H1 (cell line): ENCODE data around the gene CEND1. TPM values are rescaled to one million over a fixed set of nuclear protein-coding genes. Genes with fewer than 3 reads are reported as not detected.

Experiments
- CTCF ChIA-PET: fragments of 300-600 bp; sonication (Branson Sonifier 250); formaldehyde crosslinking; loops from one replicate; lab custom pipeline; 2021; ENCODE audit not compliant: partially characterized antibody; lab: Charles Lee
- POLR2A ChIA-PET: fragments of 300-600 bp; sonication (Branson Sonifier 250); formaldehyde crosslinking; loops from one replicate; lab custom pipeline; 2021; ENCODE audit warnings: inconsistent platforms; ENCODE audit not compliant: partially characterized antibody; lab: Charles Lee
- DNase-seq, 2 experiments: peaks; one replicate each; pipeline versions ENCODE4 v3.0.0 to v3.0.0-alpha.2; 2010 to 2022; ENCODE audit warnings: low spot score in 2 of 2, low read depth in 1 of 2, mixed read lengths in 1 of 2
- FAIRE-seq: peaks from 2 replicates; lab custom pipeline; 2011; peaks lifted over from hg19 to GRCh38; lab: Jason Lieb, UNC
- H2AFZ ChIP-seq: 2 replicates; pipeline ENCODE4 v1.8.1; 2012; ENCODE audit warnings: low read length, inconsistent platforms
- H2AK5ac ChIP-seq: 2 replicates; pipeline ENCODE4 v1.6.1; 2013; ENCODE audit warnings: low read depth, low read length
- H2BK120ac ChIP-seq: replicated peaks from 2 replicates; pipeline ENCODE3; 2013; ENCODE audit warnings: low read depth, low read length, inconsistent platforms
- H2BK12ac ChIP-seq: 2 replicates; pipeline ENCODE4 v1.6.1; 2013; ENCODE audit warnings: low read depth, low read length
- H2BK15ac ChIP-seq: 2 replicates; pipeline ENCODE4 v1.6.1; 2013; ENCODE audit warnings: low read length
- H2BK20ac ChIP-seq: 2 replicates; pipeline ENCODE4 v1.6.1; 2013; ENCODE audit warnings: low read length
- H2BK5ac ChIP-seq: 2 replicates; pipeline ENCODE4 v1.6.1; 2013; ENCODE audit warnings: low read depth, low read length
- H3K14ac ChIP-seq: 2 replicates; pipeline ENCODE4 v1.6.1; 2013; ENCODE audit warnings: inconsistent platforms; ENCODE audit not compliant: insufficient read length
- H3K18ac ChIP-seq: 2 replicates; pipeline ENCODE4 v1.6.1; 2013; ENCODE audit warnings: low read length; ENCODE audit errors: extremely low read depth
- H3K23ac ChIP-seq: 2 replicates; pipeline ENCODE4 v1.6.1; 2013; ENCODE audit warnings: inconsistent platforms; ENCODE audit not compliant: insufficient read length
- H3K23me2 ChIP-seq: 2 replicates; pipeline ENCODE4 v1.6.1; 2013; ENCODE audit warnings: low read depth, low read length
- H3K27ac ChIP-seq: 2 replicates; pipeline ENCODE4 v1.6.1; 2011; ENCODE audit warnings: low read depth, low read length, inconsistent platforms
- H3K27me3 ChIP-seq, 4 experiments: replicated peaks in 1 of 4; 1 replicate in 1 of 4; 2 replicates in 3 of 4; pipeline versions ENCODE4 v1.6.1 to v1.8.1; 2011 to 2013; ENCODE audit warnings: low read length in 3 of 4, mild to moderate bottlenecking in 3 of 4, inconsistent platforms in 2 of 4, mixed read lengths in 2 of 4, moderate library complexity in 1 of 4; ENCODE audit not compliant: control insufficient read depth in 3 of 4, insufficient read depth in 3 of 4; ENCODE audit errors: extremely low read depth in 1 of 4
- H3K36me3 ChIP-seq, 4 experiments: 2 replicates each; pipeline versions ENCODE4 v1.6.1 to v1.8.1; 2011 to 2013; ENCODE audit warnings: mild to moderate bottlenecking in 4 of 4, low read length in 3 of 4, moderate library complexity in 2 of 4, control low read depth in 1 of 4, inconsistent platforms in 1 of 4; ENCODE audit not compliant: insufficient read depth in 4 of 4, control insufficient read depth in 2 of 4
- H3K4ac ChIP-seq: replicated peaks from 2 replicates; pipeline ENCODE3; 2013; ENCODE audit warnings: low read length, low read depth, mixed read lengths, inconsistent platforms; ENCODE audit not compliant: insufficient read length
- H3K4me1 ChIP-seq, 4 experiments: replicated peaks in 1 of 4; 1 replicate in 1 of 4; 2 replicates in 3 of 4; pipeline versions ENCODE4 v1.6.1 to v1.8.1; 2011 to 2013; ENCODE audit warnings: low read length in 3 of 4, inconsistent platforms in 2 of 4, mixed read lengths in 1 of 4; ENCODE audit not compliant: insufficient read depth in 4 of 4, control insufficient read depth in 3 of 4
- H3K4me2 ChIP-seq, 2 experiments: 2 replicates each; pipeline versions ENCODE4 v1.6.1 to v1.8.1; 2011 to 2013; ENCODE audit warnings: low read depth in 2 of 2, low read length in 2 of 2, control low read depth in 1 of 2, inconsistent platforms in 1 of 2, mild to moderate bottlenecking in 1 of 2; ENCODE audit not compliant: insufficient read depth in 1 of 2
- H3K4me3 ChIP-seq, 4 experiments: fragments of 200-600, 300-600 bp in 1 of 4; sonication (generic), shearing (Covaris generic), sonication (Bioruptor Twin) in 1 of 4; 2 replicates each; pipeline versions ENCODE4 v1.5.1 to v1.8.1; 2011 to 2016; ENCODE audit warnings: low read length in 4 of 4, low read depth in 3 of 4, control low read depth in 2 of 4, inconsistent platforms in 2 of 4, mild to moderate bottlenecking in 2 of 4, mixed read lengths in 1 of 4, moderate library complexity in 1 of 4; ENCODE audit not compliant: insufficient read depth in 2 of 4; ENCODE audit errors: extremely low read depth in 1 of 4
- H3K56ac ChIP-seq: replicated peaks from 2 replicates; pipeline ENCODE3; 2013; ENCODE audit warnings: low read depth, mild to moderate bottlenecking, mixed read lengths, low read length, inconsistent platforms; ENCODE audit not compliant: insufficient read length
- H3K79me1 ChIP-seq: 2 replicates; pipeline ENCODE4 v1.6.1; 2013; ENCODE audit warnings: low read depth, low read length, control low read depth
- H3K79me2 ChIP-seq, 2 experiments: 2 replicates each; pipeline versions ENCODE4 v1.6.1 to v1.8.1; 2012 to 2013; ENCODE audit warnings: low read length in 2 of 2, mild to moderate bottlenecking in 2 of 2, inconsistent platforms in 1 of 2; ENCODE audit not compliant: insufficient read depth in 2 of 2, control insufficient read depth in 1 of 2
- H3K9ac ChIP-seq, 4 experiments: replicated peaks in 1 of 4; 1 replicate in 1 of 4; 2 replicates in 3 of 4; pipeline versions ENCODE4 v1.6.1 to v1.8.1; 2011 to 2013; ENCODE audit warnings: low read depth in 3 of 4, low read length in 3 of 4, control low read depth in 2 of 4, mild to moderate bottlenecking in 2 of 4, moderate library complexity in 2 of 4, inconsistent platforms in 1 of 4; ENCODE audit errors: extremely low read depth in 1 of 4
- H3K9me3 ChIP-seq, 2 experiments: 2 replicates each; pipeline versions ENCODE4 v1.6.1 to v1.8.1; 2012 to 2013; ENCODE audit warnings: mild to moderate bottlenecking in 2 of 2, moderate library complexity in 2 of 2, control low read depth in 1 of 2, inconsistent platforms in 1 of 2, low read depth in 1 of 2, low read length in 1 of 2, mixed read lengths in 1 of 2; ENCODE audit not compliant: insufficient read depth in 2 of 2
- H4K20me1 ChIP-seq, 2 experiments: replicated peaks in 1 of 2; 2 replicates each; pipeline versions ENCODE3 to v1.8.1; 2011 to 2013; ENCODE audit warnings: inconsistent platforms in 2 of 2, low read length in 2 of 2, mild to moderate bottlenecking in 1 of 2; ENCODE audit not compliant: insufficient read depth in 2 of 2, control insufficient read depth in 1 of 2
- H4K5ac ChIP-seq: 2 replicates; pipeline ENCODE4 v1.6.1; 2013; ENCODE audit warnings: low read length, low read depth, mixed read lengths, inconsistent platforms; ENCODE audit not compliant: insufficient read length
- H4K8ac ChIP-seq: 2 replicates; pipeline ENCODE4 v1.8.0; 2013; ENCODE audit warnings: mild to moderate bottlenecking, moderate library complexity, low read length, inconsistent platforms; ENCODE audit not compliant: insufficient read depth; ENCODE audit errors: extremely low read depth
- H4K91ac ChIP-seq: replicated peaks from 2 replicates; pipeline ENCODE3; 2013; ENCODE audit warnings: low read length, mixed read lengths, inconsistent platforms; ENCODE audit not compliant: insufficient read length
- CTCF ChIP-seq, 3 experiments: IDR thresholded peaks; 1 replicate in 2 of 3; 2 replicates in 1 of 3; pipeline versions ENCODE4 v1.5.1 to v1.6.1; 2011; ENCODE audit warnings: low read length in 3 of 3, mild to moderate bottlenecking in 3 of 3, inconsistent platforms in 2 of 3, low read depth in 1 of 3, moderate library complexity in 1 of 3; ENCODE audit not compliant: insufficient read depth in 1 of 3; ENCODE audit errors: control extremely low read depth in 1 of 3
- MAX ChIP-seq: IDR thresholded peaks from 2 replicates; pipeline ENCODE4 v1.6.1; 2012; ENCODE audit warnings: inconsistent platforms
- RAD21 ChIP-seq, 2 experiments: IDR thresholded peaks in 1 of 2; conservative IDR thresholded peaks in 1 of 2; 2 replicates each; pipeline ENCODE4 v1.6.1; 2011; ENCODE audit warnings: low read depth in 2 of 2, low read length in 2 of 2, improper control_type of control experiment in 1 of 2, inconsistent platforms in 1 of 2, mild to moderate bottlenecking in 1 of 2, moderate library complexity in 1 of 2
- SRF ChIP-seq: IDR thresholded peaks from 2 replicates; pipeline ENCODE4 v1.6.1; 2011; ENCODE audit warnings: mild to moderate bottlenecking, low read depth, low read length, moderate library complexity
- TAF1 ChIP-seq: IDR thresholded peaks from 2 replicates; pipeline ENCODE4 v1.6.1; 2011; ENCODE audit warnings: mild to moderate bottlenecking, low read depth, low read length
- WGBS, 2 experiments: shearing (Covaris generic) in 1 of 2; methylation state at CpG; one replicate each; pipeline versions ENCODE4 v1.1.6 to v1.1.7; 2013 to 2015; ENCODE audit warnings: low lambda C conversion rate in 2 of 2, mixed read lengths in 2 of 2, inconsistent platforms in 1 of 2, low coverage in 1 of 2, missing lambda C conversion rate in 1 of 2; ENCODE audit not compliant: insufficient replicate concordance in 2 of 2, insufficient coverage in 1 of 2, insufficient read length in 1 of 2; ENCODE audit errors: extremely low coverage in 1 of 2, missing lambda C conversion rate in 1 of 2; 5-methylcytosine and 5-hydroxymethylcytosine counted together
- polyA plus RNA-seq, 7 experiments: library from polyadenylated mRNA; depleted of rRNA in 3 of 7; stranded (reverse) in 5 of 7; unstranded in 2 of 7; fragments of >200 nt in 5 of 7; fragments of 200-250 nt in 2 of 7; gene quantifications; 1 replicate in 5 of 7; 2 replicates in 1 of 7; 4 replicates in 1 of 7; pipeline versions ENCODE4 v1.2.1 to v1.2.3, GENCODE V29; 2011 to 2013; ENCODE audit warnings: missing spikeins in 2 of 7, mixed read lengths in 2 of 7
- total RNA-seq: library from RNA; stranded (reverse); fragmentation: NEBNext Ultra II Directional; extraction: Animal tissue kit (Norgen Biotek cat#: 25700); gene quantifications from 2 replicates; pipeline ENCODE4 v1.2.1, GENCODE V29; 2021

Gene CEND1
- total and polyA plus RNA-seq, 2 of the 8 experiments (the other 6 are each of a cell fraction or from before 2014, with no cell fraction given): 0.82 to 5.0 TPM

- POLR2A ChIA-PET: interaction anchor here (0.9 to 35.3 kb wide), 12 partner anchors 4 to 312 kb away, joined by 3 to 636 read pairs (median 5); partner anchors contain the start of genes CDHR5, CEND1, DEAF1 and GATD1
- Histone ChIP-seq H4K20me1 (peaks cover 13 to 36% of the 10 kb centered on the region in 2 experiments), H3K4me2 (peak overlapping the region in 1 of 2 experiments; percentile 11; a peak in 1 of 4 replicates), H3K14ac (no peak overlapping the region), H3K23ac (no peak overlapping the region), H2BK12ac (peak overlapping the region; percentile 68; the same call in 1 of the 2 replicates), H3K27ac (peak overlapping the region; percentile 61; the same call in 1 of the 2 replicates), H3K79me1 (peaks cover 7% of the 10 kb centered on the region; the same call in 1 of the 2 replicates), H3K9ac (peak overlapping the region in 1 of 4 experiments; percentile 12; a peak in 2 of 7 replicates), H2BK120ac (peak overlapping the region; percentile 33), H2BK15ac (peak overlapping the region; percentile 92; the same call in 1 of the 2 replicates), H3K23me2 (no peaks in the 10 kb centered on the region), H4K8ac (peak overlapping the region; percentile 11; the same call in 1 of the 2 replicates), H2BK5ac (peak overlapping the region; percentile 85), H3K36me3 (peaks cover 34 to 69% (median 41%) of the 10 kb centered on the region in 4 experiments), H3K18ac (0 out of 2 replicates have a peak overlapping the region, but pooled peaks have one; percentile 32), H4K5ac (no peak overlapping the region), H3K27me3 (no peaks in the 10 kb centered on the region), H2AFZ (no peak overlapping the region), H2AK5ac (no peak overlapping the region; the same call in 1 of the 2 replicates), H2BK20ac (no peak overlapping the region), H3K4me1 (peaks cover 0 to 12% (median 7%) of the 10 kb centered on the region in 4 experiments; a peak in 6 of 7 replicates), H3K56ac (no peak overlapping the region), H4K91ac (no peak overlapping the region), H3K4ac (no peak overlapping the region), H3K79me2 (peaks cover 0 to 2% of the 10 kb centered on the region in 2 experiments; a peak in 1 of 4 replicates), H3K9me3 (no peaks in the 10 kb centered on the region), H3K4me3 (no peak overlapping the region)
- FAIRE-seq (no peak), DNase-seq (no peak)
- WGBS, 2 experiments: 85% methylated on average over 10 of the region's 10 CpGs; no CpG with 5 or more reads in 1 of the 2 experiments
- TF ChIP-seq MAX (peak; percentile 41; the same call in 1 of the 2 replicates), CTCF (IDR thresholded peaks at IDR 0.05; ENCODE audit: control extremely low read depth in 1 of 3, insufficient read depth in 1 of 3, low read depth in 1 of 3, low read length in 3 of 3) (peak; percentile 34 to 51 (median 43)), SRF (no peak), TAF1 (no peak), RAD21 (IDR thresholded peaks at IDR 0.05 in 1 of 2, conservative IDR thresholded peaks at IDR 0.05 in 1 of 2; ENCODE audit: low read depth in 2 of 2, low read length in 2 of 2) (peak; percentile 24 to 45; a peak in 2 of 4 replicates)
- CTCF ChIA-PET: interaction anchor here (0.6 to 26.9 kb wide), 9 partner anchors 9 to 101 kb away, joined by 3 to 395 read pairs (median 8); partner anchors contain the start of gene TALDO1
These were observed 27.3 kb downstream of the CEND1 start for GRCh38 chr11:762421-763072.
